GM18499 (cell line): ENCODE results near the gene LYZL4.

Experiments
- ATAC-seq: cut with Tn5 transposase; IDR thresholded peaks from one replicate; pipeline ENCODE4 v1.9.1; 2021; ENCODE audit warnings: moderate number of reproducible peaks; ENCODE audit not compliant: insufficient read depth, unreplicated experiment

The LYZL4 gene, protein sequence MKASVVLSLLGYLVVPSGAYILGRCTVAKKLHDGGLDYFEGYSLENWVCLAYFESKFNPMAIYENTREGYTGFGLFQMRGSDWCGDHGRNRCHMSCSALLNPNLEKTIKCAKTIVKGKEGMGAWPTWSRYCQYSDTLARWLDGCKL

DNA sequence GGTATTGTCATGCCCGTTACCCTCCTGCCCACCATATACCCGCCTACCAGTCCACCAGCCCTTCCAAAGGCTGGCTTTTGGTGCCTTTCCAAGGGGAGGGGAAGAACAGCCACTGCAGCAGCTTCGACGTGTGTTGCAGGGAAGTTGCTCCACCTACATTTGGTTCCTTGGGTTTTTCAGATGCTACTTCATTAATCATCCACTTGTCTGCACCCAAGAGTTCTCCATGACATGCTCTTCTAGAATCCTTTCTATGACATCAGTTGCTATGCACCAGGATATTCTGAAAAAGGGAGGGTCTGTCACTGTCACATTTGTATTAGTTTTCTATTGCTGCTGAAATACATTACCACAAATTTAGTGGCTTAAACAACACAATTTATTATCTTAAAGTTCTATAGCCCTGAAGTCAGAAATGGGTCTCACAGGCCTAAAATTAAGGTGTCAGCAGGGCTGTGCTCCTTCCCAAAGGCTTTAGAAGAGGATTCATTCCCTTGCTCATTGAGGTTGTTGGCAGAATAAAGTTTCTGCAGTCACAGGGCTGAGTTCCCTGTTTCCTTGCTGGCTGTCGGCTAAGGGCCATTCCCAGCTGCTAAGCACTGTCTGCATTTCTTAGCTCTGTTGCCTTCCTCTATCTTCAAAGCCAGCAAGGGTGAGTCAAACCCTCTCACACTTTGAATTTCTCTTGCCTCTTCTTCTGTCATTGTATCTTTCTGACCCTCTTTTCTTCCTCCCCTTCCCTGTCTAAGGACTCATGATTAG, at the start of gene LYZL4:
Gene LYZL4, minus strand, starts transcription at position 241 of the 762 bp plus-strand sequence. CDS start 3,359 bp downstream, outside the sequence.
- ATAC-seq: no peak

- no peak for ATAC-seq
Measured at GRCh38 chr3:42459151-42459550, 48.7 kb upstream of the LYZL4 start.

DNA sequence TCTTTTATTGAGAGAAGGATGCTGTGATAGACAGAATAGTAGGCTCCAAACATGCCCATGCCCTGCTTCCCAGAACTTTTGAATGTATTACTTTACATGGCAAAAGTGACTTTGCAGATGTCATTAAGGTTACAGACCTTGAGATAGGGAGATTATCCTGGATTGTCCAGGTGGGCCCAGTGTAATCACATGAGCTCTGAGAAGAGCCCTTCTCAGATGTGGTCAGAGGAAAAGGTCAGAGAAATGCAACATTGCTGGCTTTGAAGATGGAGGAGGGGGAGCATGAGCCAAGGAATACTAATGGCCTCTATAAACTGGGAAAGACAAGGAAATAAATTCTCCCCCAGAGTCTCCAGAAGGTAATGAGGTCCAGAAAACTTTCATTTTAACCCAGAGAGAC, 45.8 kb upstream of the LYZL4 start:
- no peak for ATAC-seq

DNA sequence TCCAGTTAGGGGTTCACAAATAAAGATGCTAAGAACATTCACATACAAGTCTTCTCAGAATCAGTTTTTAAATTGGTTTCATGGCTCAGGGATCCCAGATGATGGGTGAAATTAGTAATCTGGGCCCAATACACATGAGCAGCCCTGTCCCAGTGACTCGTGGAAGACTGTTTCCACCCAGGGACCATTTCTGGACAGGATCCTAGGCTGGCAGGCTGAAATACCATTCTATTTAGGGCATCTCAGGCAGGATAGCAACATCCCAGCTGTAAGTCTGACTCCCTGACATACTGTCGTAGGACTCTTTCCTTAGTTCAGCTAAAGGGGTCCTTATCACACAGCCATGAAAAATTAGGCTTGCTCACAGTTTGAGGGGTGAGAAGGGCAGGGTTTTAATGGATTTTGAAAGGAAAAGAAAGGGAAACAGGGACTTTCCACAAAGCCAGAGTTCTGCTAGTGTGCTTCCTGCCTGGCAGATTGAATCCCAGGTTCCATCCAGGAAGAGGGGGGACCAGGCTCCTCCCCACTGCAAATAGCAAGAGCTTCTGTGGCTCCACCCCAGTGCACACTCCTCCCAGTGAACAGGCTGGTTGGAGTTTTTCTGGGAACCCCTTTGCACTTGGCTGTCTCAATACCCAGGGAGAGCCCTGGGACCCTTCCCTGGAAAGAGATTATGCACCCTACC, 41.3 kb upstream of the LYZL4 start:
- ATAC-seq: no peak

DNA sequence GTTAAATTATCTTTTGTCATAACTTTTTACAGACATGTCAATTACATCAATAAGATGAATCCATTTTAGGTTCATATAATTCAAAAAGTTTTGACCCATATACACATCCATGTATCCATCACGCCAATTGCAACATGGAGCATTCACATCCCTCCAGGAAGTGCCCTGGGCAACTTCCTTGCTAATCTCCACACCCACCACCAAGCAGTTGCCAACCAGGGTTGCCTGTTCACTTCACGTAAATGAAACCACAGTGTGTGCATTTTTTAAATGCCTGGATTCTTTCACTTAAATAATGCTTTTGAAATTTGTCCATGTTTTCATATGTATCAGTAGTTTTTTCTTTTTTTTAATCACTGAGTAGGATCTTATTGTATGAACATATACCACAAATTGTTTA, 40.7 kb upstream of the LYZL4 start:
- no peak for ATAC-seq

DNA sequence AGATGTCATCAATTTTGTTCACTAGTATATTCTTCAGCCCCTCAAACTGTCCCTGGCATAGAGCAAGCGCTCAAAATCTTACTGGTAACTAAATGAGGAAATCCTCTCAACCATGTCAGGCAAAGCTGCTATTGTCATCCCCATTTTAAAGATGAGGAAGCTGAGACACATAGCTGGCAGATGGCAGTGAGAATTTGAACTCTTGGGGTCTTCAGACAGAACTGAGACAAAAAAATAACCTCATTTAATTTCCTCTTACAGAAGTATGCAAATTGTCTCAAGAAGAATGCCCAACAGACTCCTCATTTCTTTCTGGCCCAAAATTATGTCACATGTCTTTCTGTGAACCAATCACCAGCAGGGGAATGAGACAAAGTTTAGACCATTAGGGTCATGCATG, 40.2 kb upstream of the LYZL4 start:
- no peak for ATAC-seq

DNA sequence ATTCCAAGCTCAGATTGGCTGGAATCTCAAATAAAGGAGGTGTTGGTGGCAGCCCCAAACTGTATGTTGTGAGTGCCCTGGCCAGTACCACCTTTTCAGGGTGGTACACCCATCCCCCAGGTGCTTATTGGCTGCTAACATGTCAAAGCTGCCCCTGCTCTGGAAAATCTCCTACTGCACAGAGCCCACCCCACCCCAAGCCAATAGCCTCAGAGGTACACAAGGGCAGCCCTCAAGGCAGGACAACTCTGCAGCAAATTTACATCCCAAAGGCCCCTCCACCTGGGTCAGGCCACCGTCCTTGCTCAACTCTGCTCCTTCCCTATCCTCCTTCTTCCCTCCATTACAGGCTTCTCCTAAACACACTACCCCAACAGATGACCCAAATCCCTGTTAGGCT, 37.1 kb upstream of the LYZL4 start:
- no peak for ATAC-seq

- no peak for ATAC-seq
Measured at GRCh38 chr3:42446111-42447050, 36.0 kb upstream of the LYZL4 start.

GRCh38 chr3:42443819-42444436, 33.5 kb upstream of the LYZL4 start:
- no peak for ATAC-seq

GRCh38 chr3:42443292-42443691, 32.9 kb upstream of the LYZL4 start:
- ATAC-seq: no peak

GRCh38 chr3:42442640-42443039, 32.2 kb upstream of the LYZL4 start:
- no peak for ATAC-seq

GRCh38 chr3:42441791-42442190, 31.4 kb upstream of the LYZL4 start:
- no peak for ATAC-seq

DNA sequence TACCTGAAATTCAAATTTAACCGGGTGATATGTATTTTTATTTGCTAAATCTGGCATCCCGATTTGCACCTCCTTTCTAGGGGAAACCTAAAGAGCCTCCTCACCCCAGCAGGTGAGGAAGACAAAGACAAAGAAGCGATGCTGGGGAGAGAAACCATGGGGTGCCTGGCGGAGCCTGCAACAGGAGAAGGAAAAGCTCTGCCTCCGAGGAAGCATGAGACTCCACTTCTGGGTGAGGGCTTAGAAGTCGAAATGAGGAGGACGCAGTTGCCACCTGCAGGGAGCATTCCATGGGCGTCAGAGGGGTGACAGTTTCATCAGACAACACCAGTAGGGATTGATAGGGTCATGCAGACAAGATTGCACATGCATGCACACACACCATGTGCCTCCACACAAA, 30.5 kb upstream of the LYZL4 start:
- ATAC-seq: no peak

- no peak for ATAC-seq
Measured at GRCh38 chr3:42439261-42440115, 29.1 kb upstream of the LYZL4 start.

DNA sequence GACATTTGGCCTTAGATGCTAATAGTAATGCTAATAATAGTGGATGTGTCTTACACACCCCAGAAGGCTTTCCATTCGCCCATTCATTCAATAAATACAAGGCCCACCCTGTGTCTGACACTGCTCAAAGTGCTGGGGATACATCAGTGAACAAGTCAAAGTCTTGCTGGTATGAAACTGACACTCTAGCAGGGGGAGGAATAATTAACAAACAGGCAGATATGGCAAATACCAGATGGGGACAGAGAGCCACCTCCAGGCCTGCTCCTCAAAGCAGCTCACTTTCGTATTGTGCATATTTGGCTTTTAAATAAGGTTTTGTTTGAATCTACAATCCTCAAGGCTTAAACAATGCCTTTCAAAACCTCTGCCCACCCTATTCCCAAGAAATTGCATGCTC, 28.3 kb upstream of the LYZL4 start:
- ATAC-seq: no peak

- ATAC-seq: no peak
Measured at GRCh38 chr3:42438193-42438592, 27.8 kb upstream of the LYZL4 start.

DNA sequence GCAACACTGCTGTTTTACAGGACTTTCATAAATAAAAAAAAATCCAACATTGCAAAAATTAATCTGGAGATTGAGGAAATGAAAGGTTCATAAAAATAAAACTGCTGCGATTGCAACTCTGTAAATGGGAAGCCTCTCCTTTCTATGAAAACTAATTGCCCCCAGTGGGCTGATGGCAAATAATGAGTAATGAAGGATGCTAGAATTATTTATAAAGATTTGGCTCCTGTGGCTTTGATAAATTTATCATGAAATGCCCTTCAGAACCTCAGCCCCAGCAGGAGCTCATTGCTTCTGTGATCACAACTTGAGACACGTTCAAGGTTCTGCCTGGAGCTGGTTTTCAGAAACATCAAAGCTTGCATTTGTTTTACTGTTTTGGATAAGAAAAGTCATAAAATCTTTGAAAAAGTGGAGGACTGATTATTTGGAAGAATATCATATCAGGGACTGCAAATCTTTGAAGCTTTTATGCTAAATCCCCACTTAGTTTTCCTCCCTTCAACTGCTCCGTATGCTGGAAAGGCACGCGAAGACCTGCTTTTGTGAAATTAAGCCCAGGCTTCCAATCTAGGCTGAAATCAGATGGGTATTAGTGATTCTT, 24.5 kb upstream of the LYZL4 start:
- no peak for ATAC-seq

DNA sequence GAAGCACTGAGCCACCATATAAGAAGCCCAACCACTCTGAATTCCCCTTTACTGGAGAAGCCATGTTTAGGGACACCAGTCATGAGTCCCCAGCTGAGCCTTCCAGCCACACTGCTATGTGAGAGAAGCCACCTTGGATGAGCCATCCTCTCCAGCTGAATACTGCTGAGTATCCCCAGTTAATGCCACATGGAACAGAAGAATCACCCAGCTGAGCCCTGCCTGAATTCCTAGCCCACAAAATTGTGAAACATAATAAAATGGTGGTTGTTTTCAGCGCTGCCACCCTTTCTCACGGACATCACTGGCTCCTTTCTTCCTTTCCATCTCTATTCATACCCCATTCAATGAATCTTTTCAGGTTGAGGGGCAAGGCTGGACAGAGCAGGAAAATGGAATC, 22.1 kb upstream of the LYZL4 start:
- ATAC-seq: no peak
